ENCODE results near the gene ERCC1. TPM values are rescaled to one million over a fixed set of nuclear protein-coding genes. Genes with fewer than 3 reads are reported as not detected.

The ERCC1 gene
- total and polyA plus RNA-seq, 2 of the 13 experiments (the other 11 are each of a cell fraction or from before 2014, with no cell fraction given): 40.0 to 66.4 TPM

DNA sequence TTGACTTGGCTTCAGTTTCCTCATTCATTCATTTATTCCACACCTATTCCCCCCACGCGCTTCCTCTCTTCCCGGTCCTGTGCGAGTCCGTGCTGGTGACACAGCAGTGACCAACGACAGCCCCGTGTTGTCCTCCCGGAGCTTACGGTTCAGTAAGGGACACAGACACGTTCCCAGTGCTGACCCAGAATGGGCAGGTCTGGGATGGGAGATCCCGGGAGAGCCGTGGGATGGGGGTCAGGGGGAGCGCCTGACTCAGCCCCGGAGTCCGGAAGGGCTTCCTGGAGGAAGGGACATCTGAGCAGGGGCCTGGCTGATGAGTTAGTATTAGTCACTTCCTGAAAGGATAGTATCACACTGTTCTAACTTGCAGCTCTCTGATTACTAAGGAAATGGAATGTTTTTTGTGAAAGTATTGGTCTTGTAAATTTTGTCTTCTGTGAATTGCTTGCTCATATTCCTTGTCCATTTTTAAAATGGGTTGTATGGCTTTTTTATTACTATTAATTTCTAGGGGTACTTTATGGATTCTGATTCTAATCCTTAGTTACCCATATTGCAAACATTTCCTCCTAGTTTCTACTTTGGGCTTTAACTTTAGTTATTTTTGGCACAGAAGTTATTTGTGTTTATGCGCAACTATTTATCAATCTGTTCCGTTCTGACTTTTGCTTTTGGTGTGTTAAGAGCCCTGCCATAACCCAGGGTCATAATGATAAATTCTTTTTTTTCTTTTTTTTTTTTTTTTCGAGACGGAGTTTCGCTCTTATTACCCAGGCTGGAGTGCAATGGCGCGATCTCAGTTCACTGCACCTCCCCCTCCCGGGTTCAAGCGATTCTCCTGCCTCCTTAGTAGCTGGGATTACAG lies 708 bp upstream of the ERCC1 start (continued):
- TF ChIP-seq HNF4G (IDR thresholded peaks at IDR 0.05; ENCODE audit: borderline replicate concordance, low read depth, low read length): no peak
- no peak for TF ChIP-seq HNF4G (CRISPR knock-in tag; IDR thresholded peaks at IDR 0.05; ENCODE audit: borderline replicate concordance, low read depth)
- TF ChIP-seq, protein P1, sequence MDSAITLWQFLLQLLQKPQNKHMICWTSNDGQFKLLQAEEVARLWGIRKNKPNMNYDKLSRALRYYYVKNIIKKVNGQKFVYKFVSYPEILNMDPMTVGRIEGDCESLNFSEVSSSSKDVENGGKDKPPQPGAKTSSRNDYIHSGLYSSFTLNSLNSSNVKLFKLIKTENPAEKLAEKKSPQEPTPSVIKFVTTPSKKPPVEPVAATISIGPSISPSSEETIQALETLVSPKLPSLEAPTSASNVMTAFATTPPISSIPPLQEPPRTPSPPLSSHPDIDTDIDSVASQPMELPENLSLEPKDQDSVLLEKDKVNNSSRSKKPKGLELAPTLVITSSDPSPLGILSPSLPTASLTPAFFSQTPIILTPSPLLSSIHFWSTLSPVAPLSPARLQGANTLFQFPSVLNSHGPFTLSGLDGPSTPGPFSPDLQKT (CRISPR knock-in tag; IDR thresholded peaks at IDR 0.05; ENCODE audit: borderline replicate concordance): no peak
- TF ChIP-seq KAT8 (CRISPR knock-in tag; IDR thresholded peaks at IDR 0.05): no peak
- no peak for TF ChIP-seq GABPB1 (CRISPR knock-in tag; IDR thresholded peaks at IDR 0.05)
- TF ChIP-seq ZNF781 (CRISPR knock-in tag; IDR thresholded peaks at IDR 0.05; ENCODE audit: borderline replicate concordance, not compliant biosample characterization): no peak
- no peak for TF ChIP-seq ZNF354B (CRISPR knock-in tag; IDR thresholded peaks at IDR 0.05)
- TF ChIP-seq PHF8 (CRISPR knock-in tag; IDR thresholded peaks at IDR 0.05): peak; percentile 52
- TF ChIP-seq TCF7 (IDR thresholded peaks at IDR 0.05; ENCODE audit: low read depth): no peak
- TF ChIP-seq BHLHE40 (IDR thresholded peaks at IDR 0.05; ENCODE audit: low read length): no peak
- TF ChIP-seq SYNCRIP (IDR thresholded peaks at IDR 0.05; ENCODE audit: insufficient read depth, low read depth, low read length): no peak
- TF ChIP-seq, protein P2, sequence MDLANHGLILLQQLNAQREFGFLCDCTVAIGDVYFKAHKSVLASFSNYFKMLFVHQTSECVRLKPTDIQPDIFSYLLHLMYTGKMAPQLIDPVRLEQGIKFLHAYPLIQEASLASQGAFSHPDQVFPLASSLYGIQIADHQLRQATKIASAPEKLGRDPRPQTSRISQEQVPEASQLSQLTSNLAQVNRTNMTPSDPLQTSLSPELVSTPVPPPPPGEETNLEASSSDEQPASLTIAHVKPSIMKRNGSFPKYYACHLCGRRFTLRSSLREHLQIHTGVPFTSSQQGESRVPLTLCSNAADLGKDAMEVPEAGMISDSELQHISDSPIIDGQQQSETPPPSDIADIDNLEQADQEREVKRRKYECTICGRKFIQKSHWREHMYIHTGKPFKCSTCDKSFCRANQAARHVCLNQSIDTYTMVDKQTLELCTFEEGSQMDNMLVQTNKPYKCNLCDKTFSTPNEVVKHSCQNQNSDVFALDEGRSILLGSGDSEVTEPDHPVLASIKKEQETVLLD (CRISPR knock-in tag; IDR thresholded peaks at IDR 0.05; ENCODE audit: low read depth): no peak
- TF ChIP-seq, protein P3, sequence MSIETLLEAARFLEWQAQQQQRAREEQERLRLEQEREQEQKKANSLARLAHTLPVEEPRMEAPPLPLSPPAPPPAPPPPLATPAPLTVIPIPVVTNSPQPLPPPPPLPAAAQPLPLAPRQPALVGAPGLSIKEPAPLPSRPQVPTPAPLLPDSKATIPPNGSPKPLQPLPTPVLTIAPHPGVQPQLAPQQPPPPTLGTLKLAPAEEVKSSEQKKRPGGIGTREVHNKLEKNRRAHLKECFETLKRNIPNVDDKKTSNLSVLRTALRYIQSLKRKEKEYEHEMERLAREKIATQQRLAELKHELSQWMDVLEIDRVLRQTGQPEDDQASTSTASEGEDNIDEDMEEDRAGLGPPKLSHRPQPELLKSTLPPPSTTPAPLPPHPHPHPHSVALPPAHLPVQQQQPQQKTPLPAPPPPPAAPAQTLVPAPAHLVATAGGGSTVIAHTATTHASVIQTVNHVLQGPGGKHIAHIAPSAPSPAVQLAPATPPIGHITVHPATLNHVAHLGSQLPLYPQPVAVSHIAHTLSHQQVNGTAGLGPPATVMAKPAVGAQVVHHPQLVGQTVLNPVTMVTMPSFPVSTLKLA (IDR thresholded peaks at IDR 0.05): no peak
- TF ChIP-seq, protein P4, sequence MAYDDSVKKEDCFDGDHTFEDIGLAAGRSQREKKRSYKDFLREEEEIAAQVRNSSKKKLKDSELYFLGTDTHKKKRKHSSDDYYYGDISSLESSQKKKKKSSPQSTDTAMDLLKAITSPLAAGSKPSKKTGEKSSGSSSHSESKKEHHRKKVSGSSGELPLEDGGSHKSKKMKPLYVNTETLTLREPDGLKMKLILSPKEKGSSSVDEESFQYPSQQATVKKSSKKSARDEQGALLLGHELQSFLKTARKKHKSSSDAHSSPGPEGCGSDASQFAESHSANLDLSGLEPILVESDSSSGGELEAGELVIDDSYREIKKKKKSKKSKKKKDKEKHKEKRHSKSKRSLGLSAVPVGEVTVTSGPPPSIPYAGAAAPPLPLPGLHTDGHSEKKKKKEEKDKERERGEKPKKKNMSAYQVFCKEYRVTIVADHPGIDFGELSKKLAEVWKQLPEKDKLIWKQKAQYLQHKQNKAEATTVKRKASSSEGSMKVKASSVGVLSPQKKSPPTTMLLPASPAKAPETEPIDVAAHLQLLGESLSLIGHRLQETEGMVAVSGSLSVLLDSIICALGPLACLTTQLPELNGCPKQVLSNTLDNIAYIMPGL (CRISPR knock-in tag; IDR thresholded peaks at IDR 0.05; ENCODE audit: borderline replicate concordance in 1 of 2, low read depth in 1 of 2): no peak; a peak in 1 of 4 replicates
- TF ChIP-seq ETV6 (CRISPR knock-in tag; conservative IDR thresholded peaks at IDR 0.05): 0 out of 2 replicates have a peak, but pooled peaks have one; percentile 65
- TF ChIP-seq RELA (CRISPR knock-in tag; IDR thresholded peaks at IDR 0.05): no peak
- TF ChIP-seq HNRNPLL (IDR thresholded peaks at IDR 0.05; ENCODE audit: low read depth, low read length, poor library complexity, severe bottlenecking): no peak
- no peak for TF ChIP-seq MTA3 (CRISPR knock-in tag; IDR thresholded peaks at IDR 0.05)
- TF ChIP-seq FOXA1 (IDR thresholded peaks at IDR 0.05): no peak
- no peak for TF ChIP-seq FOXA1 (CRISPR knock-in tag; IDR thresholded peaks at IDR 0.05)
- TF ChIP-seq, protein P5, sequence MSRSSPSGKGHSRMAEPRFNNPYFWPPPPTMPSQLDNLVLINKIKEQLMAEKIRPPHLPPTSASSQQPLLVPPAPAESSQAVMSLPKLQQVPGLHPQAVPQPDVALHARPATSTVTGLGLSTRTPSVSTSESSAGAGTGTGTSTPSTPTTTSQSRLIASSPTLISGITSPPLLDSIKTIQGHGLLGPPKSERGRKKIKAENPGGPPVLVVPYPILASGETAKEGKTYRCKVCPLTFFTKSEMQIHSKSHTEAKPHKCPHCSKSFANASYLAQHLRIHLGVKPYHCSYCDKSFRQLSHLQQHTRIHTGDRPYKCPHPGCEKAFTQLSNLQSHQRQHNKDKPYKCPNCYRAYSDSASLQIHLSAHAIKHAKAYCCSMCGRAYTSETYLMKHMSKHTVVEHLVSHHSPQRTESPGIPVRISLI (CRISPR knock-in tag; IDR thresholded peaks at IDR 0.05; ENCODE audit: borderline replicate concordance): no peak
- TF ChIP-seq NFE2L1 (CRISPR knock-in tag; IDR thresholded peaks at IDR 0.05; ENCODE audit: borderline replicate concordance): no peak
